ENCODE measurements around the gene PUSL1. TPM values are rescaled to one million over a fixed set of nuclear protein-coding genes. Genes with fewer than 3 reads are reported as not detected.

PUSL1 gene
- total RNA-seq, 1 donor from 2014 or later, result 16.2 TPM

DNA sequence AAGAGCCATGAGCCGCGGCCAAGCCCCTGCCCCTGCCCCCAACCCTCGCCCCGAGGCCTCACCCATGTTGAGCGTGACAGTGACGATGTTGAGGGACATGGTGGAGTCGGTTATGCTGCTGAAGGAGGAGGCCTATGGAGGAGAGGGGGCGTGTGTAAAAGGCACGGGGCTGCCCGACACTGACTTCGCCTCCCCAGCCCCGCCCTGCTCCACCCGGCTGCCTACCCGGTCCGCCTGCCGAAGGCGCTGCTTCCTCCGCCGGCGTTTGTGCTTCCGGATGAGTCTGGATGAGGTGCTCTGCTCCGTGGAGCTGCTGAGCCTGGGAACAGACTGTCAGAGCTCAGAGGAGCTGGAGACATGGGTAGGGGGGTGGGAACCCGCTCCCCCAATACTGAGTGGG is 31.8 kb downstream of the PUSL1 start:
- DNase-seq (no peak), ATAC-seq (no peak)
- no peak overlapping the region for H3K27ac ChIP-seq
- H3K36me3 ChIP-seq, result peaks cover 50% of the 10 kb centered on the region
- TF ChIP-seq, protein P1, sequence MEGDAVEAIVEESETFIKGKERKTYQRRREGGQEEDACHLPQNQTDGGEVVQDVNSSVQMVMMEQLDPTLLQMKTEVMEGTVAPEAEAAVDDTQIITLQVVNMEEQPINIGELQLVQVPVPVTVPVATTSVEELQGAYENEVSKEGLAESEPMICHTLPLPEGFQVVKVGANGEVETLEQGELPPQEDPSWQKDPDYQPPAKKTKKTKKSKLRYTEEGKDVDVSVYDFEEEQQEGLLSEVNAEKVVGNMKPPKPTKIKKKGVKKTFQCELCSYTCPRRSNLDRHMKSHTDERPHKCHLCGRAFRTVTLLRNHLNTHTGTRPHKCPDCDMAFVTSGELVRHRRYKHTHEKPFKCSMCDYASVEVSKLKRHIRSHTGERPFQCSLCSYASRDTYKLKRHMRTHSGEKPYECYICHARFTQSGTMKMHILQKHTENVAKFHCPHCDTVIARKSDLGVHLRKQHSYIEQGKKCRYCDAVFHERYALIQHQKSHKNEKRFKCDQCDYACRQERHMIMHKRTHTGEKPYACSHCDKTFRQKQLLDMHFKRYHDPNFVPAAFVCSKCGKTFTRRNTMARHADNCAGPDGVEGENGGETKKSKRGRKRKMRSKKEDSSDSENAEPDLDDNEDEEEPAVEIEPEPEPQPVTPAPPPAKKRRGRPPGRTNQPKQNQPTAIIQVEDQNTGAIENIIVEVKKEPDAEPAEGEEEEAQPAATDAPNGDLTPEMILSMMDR (IDR thresholded peaks at IDR 0.05), result no peak
- H3K4me3 ChIP-seq, result no peak overlapping the region
- H3K9me3 ChIP-seq, result no peaks in the 10 kb centered on the region
- H3K27me3 ChIP-seq (ENCODE audit: low read depth), result no peaks in the 10 kb centered on the region
- intact Hi-C loops (cut with DNase I), result no loop called here
- peaks cover 9% of the 10 kb centered on the region for H3K4me1 ChIP-seq

DNA sequence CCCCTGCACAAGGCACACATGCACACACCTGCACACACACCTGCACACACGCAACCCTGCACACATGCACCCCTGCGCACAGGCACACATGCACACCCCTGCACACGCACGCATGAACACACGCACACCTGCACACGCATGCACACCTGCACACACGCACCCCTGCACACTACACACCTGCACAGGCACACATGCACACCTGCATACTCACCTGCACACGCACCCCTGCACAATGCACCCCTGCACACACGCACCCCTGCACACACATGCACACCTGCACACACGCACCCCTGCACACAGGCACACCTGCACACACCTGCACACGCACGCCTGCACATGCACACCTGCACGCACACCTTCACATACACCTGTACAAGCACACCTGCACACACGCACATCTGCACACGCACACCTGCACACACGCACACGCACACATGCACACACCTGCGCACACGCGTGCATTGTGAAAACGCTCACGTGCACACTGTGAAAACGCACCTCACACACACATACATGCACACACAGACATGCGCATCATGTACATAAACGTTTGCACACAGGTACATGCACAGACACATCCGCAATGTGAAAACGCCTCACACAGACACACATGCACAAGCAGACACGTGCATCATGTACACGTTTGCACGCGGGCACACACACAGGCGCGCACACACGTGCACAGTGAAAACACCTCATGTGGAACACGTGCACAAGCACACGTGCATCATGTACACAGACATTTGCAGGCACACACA is 32.6 kb downstream of the PUSL1 start:
- H3K36me3 ChIP-seq, result peaks cover 46% of the 10 kb centered on the region
- no peak for DNase-seq
- H3K9me3 ChIP-seq, result no peaks in the 10 kb centered on the region
- ATAC-seq, result no peak
- no peak overlapping the region for H3K4me3 ChIP-seq
- H3K4me1 ChIP-seq, result peaks cover 16% of the 10 kb centered on the region
- TF ChIP-seq, protein P1 (IDR thresholded peaks at IDR 0.05), result no peak
- H3K27ac ChIP-seq, result no peak overlapping the region
- intact Hi-C loops (cut with DNase I), result no loop called here
- H3K27me3 ChIP-seq (ENCODE audit: low read depth), result no peaks in the 10 kb centered on the region

DNA sequence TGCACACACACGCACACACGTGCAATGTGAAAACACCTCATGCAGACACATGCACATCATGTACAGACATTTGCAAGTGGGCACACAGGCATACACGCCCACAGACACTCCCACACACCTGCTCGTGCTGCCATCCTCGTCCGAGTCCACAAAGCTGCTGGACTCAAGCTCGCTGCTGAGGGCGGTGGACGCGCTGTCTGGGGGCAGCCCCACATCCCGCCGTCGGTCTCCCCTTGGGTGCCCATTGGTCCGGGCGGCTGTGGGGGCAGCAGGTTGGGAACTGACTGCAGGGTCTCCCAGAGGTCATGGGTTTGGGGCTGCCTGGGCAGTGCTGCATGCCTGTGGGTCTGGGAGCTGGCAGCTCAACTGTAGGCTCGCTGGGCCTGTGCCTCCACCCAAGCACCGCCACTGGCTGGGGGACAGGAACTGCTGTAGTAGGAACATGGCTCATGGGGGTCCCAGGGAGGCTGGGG is 33.2 kb downstream of the PUSL1 start:
- no peak overlapping the region for H3K4me3 ChIP-seq
- H3K4me1 ChIP-seq, result peaks cover 23% of the 10 kb centered on the region
- H3K27me3 ChIP-seq (ENCODE audit: low read depth), result no peaks in the 10 kb centered on the region
- no peaks in the 10 kb centered on the region for H3K9me3 ChIP-seq
- DNase-seq, result no peak
- H3K36me3 ChIP-seq, result peaks cover 39% of the 10 kb centered on the region
- ATAC-seq, result no peak
- intact Hi-C loops (cut with DNase I), result no loop called here
- H3K27ac ChIP-seq, result no peak overlapping the region
- TF ChIP-seq, protein P1 (IDR thresholded peaks at IDR 0.05), result no peak

DNA sequence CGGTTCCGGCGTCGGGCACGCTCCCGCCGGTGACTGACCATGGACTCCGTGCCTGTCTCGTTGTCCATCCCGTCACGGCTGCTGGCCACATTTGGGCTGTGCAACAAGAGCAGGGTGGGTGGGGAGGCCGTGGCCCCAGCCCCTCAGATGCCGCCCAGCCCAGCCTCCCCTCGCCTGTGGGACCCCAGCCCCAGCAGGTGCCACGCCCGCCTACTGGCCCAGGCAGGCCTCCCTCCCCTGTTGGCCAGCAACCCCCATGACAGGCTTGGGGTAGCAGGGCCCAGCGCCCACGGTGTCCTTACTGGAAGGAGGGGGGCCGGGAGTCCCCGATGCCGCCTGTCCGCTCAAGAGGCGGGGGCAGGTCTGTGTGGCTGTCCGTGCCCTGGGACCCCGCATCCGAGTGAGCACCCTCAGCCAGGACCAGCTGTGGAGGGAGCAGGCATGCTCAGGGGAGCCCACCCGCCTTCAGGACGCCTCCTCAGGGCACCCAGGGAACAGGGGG is 33.7 kb downstream of the PUSL1 start:
- ATAC-seq, result no peak
- Histone ChIP-seq H3K36me3 (peaks cover 37% of the 10 kb centered on the region), H3K9me3 (no peaks in the 10 kb centered on the region), H3K27me3 (ENCODE audit: low read depth) (no peaks in the 10 kb centered on the region), H3K4me3 (no peak overlapping the region), H3K4me1 (peaks cover 28% of the 10 kb centered on the region), H3K27ac (no peak overlapping the region)
- TF ChIP-seq, protein P1 (IDR thresholded peaks at IDR 0.05), result no peak
- DNase-seq, result no peak
- intact Hi-C loops (cut with DNase I), result no loop called here

DNA sequence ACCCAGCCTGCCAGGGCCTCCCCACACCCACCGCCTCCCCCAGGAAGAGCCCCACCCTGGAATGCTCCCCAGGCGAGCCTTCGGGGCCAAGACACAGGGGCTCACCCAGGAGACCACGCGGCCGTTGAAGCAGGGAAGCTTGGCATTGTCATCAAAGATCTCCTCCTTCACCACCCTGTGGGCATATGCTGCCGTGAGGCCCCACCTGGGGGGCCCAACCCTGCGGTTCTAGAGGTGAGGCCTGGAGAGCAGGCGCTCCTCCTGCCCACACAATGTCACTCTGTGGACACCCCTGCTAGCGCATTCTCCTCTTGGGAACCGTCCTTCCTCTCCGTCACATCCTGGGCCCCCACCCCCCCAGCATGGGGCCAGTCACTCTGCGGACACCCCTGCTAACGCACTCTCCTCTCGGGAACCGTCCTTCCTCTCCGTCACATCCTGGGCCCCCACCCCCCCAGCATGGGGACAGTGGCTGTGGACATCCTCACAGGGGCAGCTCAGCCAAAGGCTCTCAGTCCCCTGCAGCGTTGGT is 34.3 kb downstream of the PUSL1 start:
- peaks cover 33% of the 10 kb centered on the region for H3K4me1 ChIP-seq
- H3K36me3 ChIP-seq, result peaks cover 34% of the 10 kb centered on the region
- H3K4me3 ChIP-seq, result no peak overlapping the region
- TF ChIP-seq, protein P1 (IDR thresholded peaks at IDR 0.05), result no peak
- DNase-seq, result no peak
- H3K27me3 ChIP-seq (ENCODE audit: low read depth), result no peaks in the 10 kb centered on the region
- H3K27ac ChIP-seq, result no peak overlapping the region
- intact Hi-C loops (cut with DNase I), result no loop called here
- no peak for ATAC-seq
- no peaks in the 10 kb centered on the region for H3K9me3 ChIP-seq
